ENCODE measurements around the gene TMEM60. TPM values are rescaled to one million over a fixed set of nuclear protein-coding genes. Genes with fewer than 3 reads are reported as not detected.

The TMEM60 gene
- total RNA-seq, 1 donor from 2014 or later, result 17.2 TPM

DNA sequence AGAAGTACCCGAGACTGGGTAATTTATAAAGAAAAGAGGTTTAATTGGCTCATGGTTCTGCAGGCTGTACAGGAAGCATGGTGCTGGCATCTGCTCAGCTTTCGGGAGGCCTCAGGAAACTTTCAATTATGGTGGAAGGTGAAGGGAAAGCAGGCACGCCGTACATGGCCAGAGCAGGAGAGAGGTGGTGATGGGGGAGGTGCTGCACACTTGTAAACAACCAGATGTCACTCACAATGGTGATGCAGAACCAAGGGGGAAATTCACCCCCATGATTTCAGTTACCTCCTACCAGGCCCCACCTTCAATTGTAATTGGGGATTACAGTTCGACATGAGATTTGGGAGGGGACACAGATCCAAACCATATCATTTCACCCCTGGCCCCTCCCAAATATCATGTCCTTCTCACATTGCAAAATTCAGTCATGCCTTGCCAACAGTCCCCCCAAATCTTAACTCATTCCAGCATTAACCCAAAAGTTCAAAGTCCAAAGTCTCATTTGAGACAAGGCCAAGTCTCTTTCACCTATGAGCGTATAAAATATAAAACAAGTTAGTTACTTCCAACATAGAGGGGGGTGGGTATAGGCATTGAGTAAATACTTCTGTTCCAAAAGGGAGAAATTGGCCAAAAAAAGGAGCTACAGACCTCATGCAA lies 51.9 kb downstream of the TMEM60 start:
- H3K4me1 Mint-ChIP-seq, result no peaks in the 10 kb centered on the region
- no peak for DNase-seq (ENCODE audit: low spot score in 2 of 2, unreplicated experiment in 2 of 2)
- TF ChIP-seq, protein P1, sequence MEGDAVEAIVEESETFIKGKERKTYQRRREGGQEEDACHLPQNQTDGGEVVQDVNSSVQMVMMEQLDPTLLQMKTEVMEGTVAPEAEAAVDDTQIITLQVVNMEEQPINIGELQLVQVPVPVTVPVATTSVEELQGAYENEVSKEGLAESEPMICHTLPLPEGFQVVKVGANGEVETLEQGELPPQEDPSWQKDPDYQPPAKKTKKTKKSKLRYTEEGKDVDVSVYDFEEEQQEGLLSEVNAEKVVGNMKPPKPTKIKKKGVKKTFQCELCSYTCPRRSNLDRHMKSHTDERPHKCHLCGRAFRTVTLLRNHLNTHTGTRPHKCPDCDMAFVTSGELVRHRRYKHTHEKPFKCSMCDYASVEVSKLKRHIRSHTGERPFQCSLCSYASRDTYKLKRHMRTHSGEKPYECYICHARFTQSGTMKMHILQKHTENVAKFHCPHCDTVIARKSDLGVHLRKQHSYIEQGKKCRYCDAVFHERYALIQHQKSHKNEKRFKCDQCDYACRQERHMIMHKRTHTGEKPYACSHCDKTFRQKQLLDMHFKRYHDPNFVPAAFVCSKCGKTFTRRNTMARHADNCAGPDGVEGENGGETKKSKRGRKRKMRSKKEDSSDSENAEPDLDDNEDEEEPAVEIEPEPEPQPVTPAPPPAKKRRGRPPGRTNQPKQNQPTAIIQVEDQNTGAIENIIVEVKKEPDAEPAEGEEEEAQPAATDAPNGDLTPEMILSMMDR (IDR thresholded peaks at IDR 0.05; ENCODE audit: unreplicated experiment), result no peak
- peaks cover 37% of the 10 kb centered on the region for H3K36me3 Mint-ChIP-seq
- H3K27ac Mint-ChIP-seq, result no peak overlapping the region
- H3K9me3 Mint-ChIP-seq, result peaks cover 3% of the 10 kb centered on the region
- no peak overlapping the region for H3K4me3 Mint-ChIP-seq
- no peaks in the 10 kb centered on the region for H3K27me3 Mint-ChIP-seq (ENCODE audit: low read depth)

DNA sequence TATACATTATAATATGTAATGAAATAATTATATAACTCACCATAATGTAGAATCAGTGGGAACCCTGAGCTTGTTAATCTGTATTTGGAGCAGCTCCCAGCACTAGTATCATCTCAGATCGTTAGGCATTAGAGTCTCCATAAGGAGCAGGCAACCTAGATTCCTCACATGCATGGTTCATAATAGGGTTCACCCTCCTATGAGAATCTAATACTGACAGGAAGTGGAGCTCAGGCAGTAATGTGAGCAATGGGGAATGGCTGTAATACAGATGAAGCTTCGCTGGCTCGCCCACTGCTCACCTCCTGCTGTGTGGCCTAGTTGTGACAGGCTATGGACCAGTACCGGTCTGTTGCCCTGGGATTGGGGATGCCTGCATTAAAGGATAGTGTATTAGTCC lies 52.5 kb downstream of the TMEM60 start:
- H3K36me3 Mint-ChIP-seq, result peaks cover 35% of the 10 kb centered on the region
- no peaks in the 10 kb centered on the region for H3K4me1 Mint-ChIP-seq
- no peak overlapping the region for H3K27ac Mint-ChIP-seq
- TF ChIP-seq, protein P1 (IDR thresholded peaks at IDR 0.05; ENCODE audit: unreplicated experiment), result no peak
- H3K4me3 Mint-ChIP-seq, result no peak overlapping the region
- H3K27me3 Mint-ChIP-seq (ENCODE audit: low read depth), result no peaks in the 10 kb centered on the region
- DNase-seq (ENCODE audit: low spot score in 2 of 2, unreplicated experiment in 2 of 2), result no peak
- H3K9me3 Mint-ChIP-seq, result peaks cover 3% of the 10 kb centered on the region

Other genes starting within 250 kb of the TMEM60 start
- gene RSBN1L, start 102.0 kb downstream of the TMEM60 start, total RNA-seq, result 23.4 to 26.7 TPM (median 26.5 TPM) in 3 replicates
- gene PHTF2, start 339 bp upstream of the TMEM60 start, total RNA-seq, result 36.1 to 38.2 TPM (median 37.5 TPM) in 3 replicates

All from mesothelial cell of epicardium (in vitro differentiated cells).